Mesenchymal stem cell (in vitro differentiated cells and primary cell): Measurements from ENCODE around the gene POU5F1.

ENCODE experiments used
- DNase-seq: peaks from one replicate; pipeline ENCODE4 v3.0.0-alpha.2; 2013
- H2AFZ ChIP-seq: one replicate; pipeline ENCODE4 v1.6.1; 2013; ENCODE audit warnings: low read depth, mild to moderate bottlenecking, control low read depth, inconsistent platforms, low read length, moderate library complexity
- H2AK5ac ChIP-seq: 2 replicates; pipeline ENCODE4 v1.6.1; 2013; ENCODE audit warnings: low read length, moderate library complexity, mild to moderate bottlenecking, inconsistent platforms; ENCODE audit not compliant: severe bottlenecking
- H2BK120ac ChIP-seq: one replicate; pipeline ENCODE4 v1.6.1; 2013; ENCODE audit warnings: low read depth, mild to moderate bottlenecking, inconsistent platforms, low read length, moderate library complexity
- H2BK12ac ChIP-seq, 2 experiments: one replicate each; pipeline ENCODE4 v1.6.1; 2013; ENCODE audit warnings: inconsistent platforms in 2 of 2, low read length in 2 of 2, mild to moderate bottlenecking in 2 of 2, moderate library complexity in 2 of 2, control low read depth in 1 of 2
- H2BK15ac ChIP-seq: one replicate; pipeline ENCODE4 v1.6.1; 2013; ENCODE audit warnings: mild to moderate bottlenecking, low read depth, inconsistent platforms; ENCODE audit not compliant: poor library complexity, severe bottlenecking
- H2BK5ac ChIP-seq: 2 replicates; pipeline ENCODE4 v1.6.1; 2013; ENCODE audit warnings: low read depth, mild to moderate bottlenecking, low read length, control low read depth, inconsistent platforms; ENCODE audit not compliant: poor library complexity, severe bottlenecking
- H3K14ac ChIP-seq, 2 experiments: one replicate each; pipeline ENCODE4 v1.6.1; 2013; ENCODE audit warnings: inconsistent platforms in 2 of 2, low read length in 2 of 2, control low read depth in 1 of 2, mild to moderate bottlenecking in 1 of 2, moderate library complexity in 1 of 2
- H3K18ac ChIP-seq, 2 experiments: one replicate each; pipeline ENCODE4 v1.6.1; 2013; ENCODE audit warnings: inconsistent platforms in 2 of 2, low read length in 2 of 2, control low read depth in 1 of 2, low read depth in 1 of 2, mild to moderate bottlenecking in 1 of 2
- H3K23ac ChIP-seq, 2 experiments: one replicate each; pipeline ENCODE4 v1.6.1; 2013; ENCODE audit warnings: inconsistent platforms in 2 of 2, low read length in 2 of 2, mild to moderate bottlenecking in 2 of 2, moderate library complexity in 2 of 2, control low read depth in 1 of 2
- H3K27ac ChIP-seq: 2 replicates; pipeline ENCODE4 v1.5.1; 2013; ENCODE audit warnings: mild to moderate bottlenecking, moderate library complexity, low read length, control low read depth, inconsistent platforms; ENCODE audit not compliant: poor library complexity, severe bottlenecking
- H3K27me3 ChIP-seq, 2 experiments: 2 replicates each; pipeline versions ENCODE4 v1.6.1 to v1.7.0; 2013; ENCODE audit warnings: low read length in 2 of 2, mild to moderate bottlenecking in 2 of 2, moderate library complexity in 2 of 2, control low read depth in 1 of 2, inconsistent platforms in 1 of 2; ENCODE audit not compliant: control insufficient read depth in 1 of 2, insufficient read depth in 1 of 2
- H3K36me3 ChIP-seq, 2 experiments: 2 replicates each; pipeline versions ENCODE4 v1.6.1 to v1.7.0; 2013; ENCODE audit warnings: low read length in 2 of 2, control low read depth in 1 of 2, inconsistent platforms in 1 of 2, low read depth in 1 of 2, mild to moderate bottlenecking in 1 of 2; ENCODE audit not compliant: insufficient read depth in 2 of 2, control insufficient read depth in 1 of 2
- H3K4ac ChIP-seq, 2 experiments: one replicate each; pipeline ENCODE4 v1.6.1; 2013; ENCODE audit warnings: inconsistent platforms in 2 of 2, low read length in 2 of 2, mild to moderate bottlenecking in 2 of 2, moderate library complexity in 2 of 2, control low read depth in 1 of 2, low read depth in 1 of 2
- H3K4me1 ChIP-seq: 2 replicates; pipeline ENCODE4 v1.6.1; 2013; ENCODE audit warnings: low read depth, low read length, control low read depth; ENCODE audit not compliant: control insufficient read depth, insufficient read depth
- H3K4me2 ChIP-seq: 2 replicates; pipeline ENCODE4 v1.6.1; 2013; ENCODE audit warnings: low read length, mild to moderate bottlenecking, inconsistent platforms; ENCODE audit not compliant: poor library complexity, severe bottlenecking
- H3K4me3 ChIP-seq, 2 experiments: 2 replicates each; pipeline versions ENCODE4 v1.5.1 to v1.7.0; 2013; ENCODE audit warnings: low read length in 2 of 2, mild to moderate bottlenecking in 2 of 2, control low read depth in 1 of 2, low read depth in 1 of 2; ENCODE audit not compliant: insufficient read depth in 1 of 2
- H3K79me1 ChIP-seq: replicated peaks from 2 replicates; pipeline ENCODE4 v1.6.1; 2013; ENCODE audit warnings: mild to moderate bottlenecking, control low read depth, low read length, inconsistent platforms; ENCODE audit not compliant: poor library complexity, severe bottlenecking
- H3K9ac ChIP-seq: 2 replicates; pipeline ENCODE4 v1.7.0; 2013; ENCODE audit warnings: mild to moderate bottlenecking, low read length, moderate library complexity
- H3K9me3 ChIP-seq: 2 replicates; pipeline ENCODE4 v1.7.0; 2013; ENCODE audit warnings: mild to moderate bottlenecking, low read length; ENCODE audit not compliant: control insufficient read depth
- H4K8ac ChIP-seq: one replicate; pipeline ENCODE4 v1.6.1; 2013; ENCODE audit warnings: inconsistent platforms, mild to moderate bottlenecking, low read length, moderate library complexity
- H4K91ac ChIP-seq: one replicate; pipeline ENCODE4 v1.6.1; 2013; ENCODE audit warnings: mild to moderate bottlenecking, low read length, inconsistent platforms
- WGBS: methylation state at CpG from one replicate; pipeline ENCODE4 v1.1.7; 2013; ENCODE audit warnings: mixed read lengths; 5-methylcytosine and 5-hydroxymethylcytosine counted together

Gene POU5F1

GRCh38 chr6:31157513-31158139, 12.9 kb downstream of the POU5F1 start, which contains the start of gene CCHCR1:
TSS of gene CCHCR1 (minus strand) at chr6:31157802. CDS start at chr6:31157600, 202 bp downstream.
- Histone ChIP-seq H3K4me3 (peak within 1 kb of the TSS; percentile 74 to 90), H3K79me1 (peaks cover 31% of the 10 kb centered on the region), H3K23ac (no peak within 1 kb of the TSS), H3K4ac (peak within 1 kb of the TSS; percentile 66 to 69), H3K9ac (peak within 1 kb of the TSS; percentile 91), H2BK12ac (no peak within 1 kb of the TSS), H3K4me2 (peak within 1 kb of the TSS; percentile 89), H3K36me3 (peaks cover 20 to 29% of the 10 kb centered on the region in 2 experiments), H4K8ac (peak within 1 kb of the TSS; percentile 88), H2BK5ac (peak within 1 kb of the TSS; percentile 35), H3K4me1 (peaks cover 16% of the 10 kb centered on the region), H3K14ac (peak within 1 kb of the TSS in 1 of 2 experiments; percentile 88), H3K9me3 (no peaks in the 10 kb centered on the region), H2AK5ac (peak within 1 kb of the TSS; percentile 84), H3K18ac (peak within 1 kb of the TSS in 1 of 2 experiments; percentile 52), H2BK15ac (no peak within 1 kb of the TSS), H2AFZ (peak within 1 kb of the TSS; percentile 21), H3K27me3 (no peaks in the 10 kb centered on the region), H4K91ac (no peak within 1 kb of the TSS), H3K27ac (peak within 1 kb of the TSS; percentile 72), H2BK120ac (no peak within 1 kb of the TSS)
- 8% methylated on average over 14 of the region's 14 CpGs for WGBS
- peak; percentile 13 for DNase-seq

GRCh38 chr6:31156641-31157040, 13.8 kb downstream of the POU5F1 start:
- H3K14ac ChIP-seq, result no peak overlapping the region
- no peak overlapping the region for H2BK5ac ChIP-seq
- H3K36me3 ChIP-seq, result peaks cover 10 to 23% of the 10 kb centered on the region in 2 experiments
- WGBS, result 97% methylated on average over 7 of the region's 7 CpGs
- H2BK15ac ChIP-seq, result no peak overlapping the region
- H3K23ac ChIP-seq, result no peak overlapping the region
- no peak overlapping the region for H3K18ac ChIP-seq
- H3K4me3 ChIP-seq, result peak overlapping the region in 1 of 2 experiments; percentile 90
- no peak overlapping the region for H3K4ac ChIP-seq
- H2BK120ac ChIP-seq, result no peak overlapping the region
- no peak for DNase-seq
- no peak overlapping the region for H3K27ac ChIP-seq
- H2AK5ac ChIP-seq, result peak overlapping the region; percentile 84
- peaks cover 22% of the 10 kb centered on the region for H3K79me1 ChIP-seq
- no peak overlapping the region for H4K91ac ChIP-seq
- H2BK12ac ChIP-seq, result no peak overlapping the region
- H3K9me3 ChIP-seq, result no peaks in the 10 kb centered on the region
- H4K8ac ChIP-seq, result no peak overlapping the region
- H3K27me3 ChIP-seq, result no peaks in the 10 kb centered on the region
- H3K9ac ChIP-seq, result peak overlapping the region; percentile 91
- H3K4me2 ChIP-seq, result no peak overlapping the region
- H2AFZ ChIP-seq, result no peak overlapping the region
- H3K4me1 ChIP-seq, result peaks cover 19% of the 10 kb centered on the region

- Histone ChIP-seq H3K4me1 (peaks cover 24% of the 10 kb centered on the region), H3K23ac (no peak overlapping the region), H3K36me3 (peaks cover 26 to 37% of the 10 kb centered on the region in 2 experiments), H2BK5ac (no peak overlapping the region), H3K79me1 (peaks cover 14% of the 10 kb centered on the region), H3K9ac (no peak overlapping the region), H2AK5ac (peak overlapping the region; percentile 35), H4K91ac (no peak overlapping the region), H3K4me3 (no peak overlapping the region), H4K8ac (no peak overlapping the region), H3K4me2 (no peak overlapping the region), H2BK120ac (no peak overlapping the region), H3K27me3 (no peaks in the 10 kb centered on the region), H3K27ac (no peak overlapping the region), H3K18ac (no peak overlapping the region), H2BK15ac (no peak overlapping the region), H3K4ac (no peak overlapping the region), H3K9me3 (no peaks in the 10 kb centered on the region), H2AFZ (no peak overlapping the region), H2BK12ac (no peak overlapping the region), H3K14ac (no peak overlapping the region)
- 88% methylated on average over 15 of the region's 15 CpGs for WGBS
- no peak for DNase-seq
Observed at GRCh38 chr6:31154436-31154835, 16.0 kb downstream of the POU5F1 start.

- Histone ChIP-seq H3K4ac (no peak overlapping the region), H2AFZ (no peak overlapping the region), H3K23ac (no peak overlapping the region), H2BK15ac (no peak overlapping the region), H3K4me1 (peaks cover 20% of the 10 kb centered on the region), H3K4me2 (no peak overlapping the region), H3K36me3 (peaks cover 34 to 43% of the 10 kb centered on the region in 2 experiments), H4K91ac (no peak overlapping the region), H2BK12ac (no peak overlapping the region), H3K14ac (no peak overlapping the region), H3K79me1 (peaks cover 14% of the 10 kb centered on the region), H3K9ac (no peak overlapping the region), H3K18ac (no peak overlapping the region), H2BK5ac (no peak overlapping the region), H3K4me3 (no peak overlapping the region), H2BK120ac (no peak overlapping the region), H4K8ac (no peak overlapping the region), H2AK5ac (peak overlapping the region; percentile 79), H3K27ac (peak overlapping the region; percentile 63), H3K27me3 (no peaks in the 10 kb centered on the region), H3K9me3 (no peaks in the 10 kb centered on the region)
- WGBS, result 95% methylated on average over 7 of the region's 7 CpGs
- no peak for DNase-seq
Observed at GRCh38 chr6:31152781-31153180, 17.7 kb downstream of the POU5F1 start.
